HG02885 (cell line): ENCODE measurements around the gene CALD1.

Experiments
- ATAC-seq: cut with Tn5 transposase; IDR thresholded peaks from one replicate; pipeline ENCODE4 v1.9.1; 2021; ENCODE audit warnings: mild to moderate bottlenecking; ENCODE audit not compliant: unreplicated experiment, poor library complexity

Gene CALD1

DNA sequence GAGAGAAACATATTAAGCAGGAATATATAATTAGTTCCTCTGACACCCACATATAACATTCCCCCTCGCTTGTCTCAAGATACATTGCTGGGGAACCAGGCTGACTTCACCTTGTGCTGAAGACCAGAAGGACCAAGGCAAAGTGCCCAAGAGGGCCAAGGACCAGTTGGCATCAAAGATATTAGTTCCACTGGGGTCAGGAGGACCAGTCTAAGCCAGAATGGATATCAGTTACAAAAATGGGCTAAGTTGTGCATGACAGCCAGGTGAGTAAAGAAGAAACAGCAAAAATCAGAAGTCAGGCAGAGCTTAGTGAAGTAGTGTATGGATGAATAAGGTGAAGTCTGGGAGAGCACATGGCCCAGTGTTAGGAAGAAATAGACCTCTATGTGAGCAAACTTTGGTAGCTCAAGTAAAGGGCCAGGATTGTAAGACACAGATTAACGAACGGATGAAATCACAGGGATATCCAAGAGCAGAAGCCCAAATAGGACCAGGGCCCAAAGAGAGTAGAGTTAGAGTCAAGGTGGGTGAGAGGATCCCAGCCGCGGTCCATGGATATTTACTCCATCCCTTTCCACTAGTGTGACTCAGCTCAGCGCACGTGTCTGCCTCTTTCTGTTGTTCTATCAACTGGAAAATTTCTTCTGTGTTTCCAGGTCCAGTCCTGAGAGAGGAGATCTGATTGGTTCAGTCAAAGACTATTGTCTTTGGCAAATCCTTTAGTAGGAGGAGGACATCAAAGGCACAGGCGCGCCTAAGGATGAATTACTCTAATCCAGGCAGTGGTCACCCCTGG, 5.0 kb downstream of the CALD1 start:
- no peak for ATAC-seq

DNA sequence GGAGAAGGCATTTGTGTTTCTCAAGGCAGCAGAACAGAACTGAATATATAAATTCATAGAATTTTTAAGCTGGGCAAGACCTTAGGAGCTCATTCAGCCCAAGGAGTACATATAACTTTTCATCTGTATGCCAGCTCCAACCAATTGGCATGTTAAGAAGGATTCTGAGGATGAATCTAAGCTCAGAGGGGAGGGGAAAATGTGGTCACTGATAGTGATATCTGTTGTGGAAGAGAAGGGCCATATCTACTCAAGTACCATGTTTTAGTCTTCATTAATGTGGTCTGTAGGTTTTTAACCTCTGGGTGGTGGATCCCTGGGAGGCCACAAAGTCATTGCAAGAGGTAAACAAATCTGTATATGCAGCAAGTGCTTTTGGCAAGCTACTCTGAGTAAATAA, 6.4 kb downstream of the CALD1 start:
- no peak for ATAC-seq

DNA sequence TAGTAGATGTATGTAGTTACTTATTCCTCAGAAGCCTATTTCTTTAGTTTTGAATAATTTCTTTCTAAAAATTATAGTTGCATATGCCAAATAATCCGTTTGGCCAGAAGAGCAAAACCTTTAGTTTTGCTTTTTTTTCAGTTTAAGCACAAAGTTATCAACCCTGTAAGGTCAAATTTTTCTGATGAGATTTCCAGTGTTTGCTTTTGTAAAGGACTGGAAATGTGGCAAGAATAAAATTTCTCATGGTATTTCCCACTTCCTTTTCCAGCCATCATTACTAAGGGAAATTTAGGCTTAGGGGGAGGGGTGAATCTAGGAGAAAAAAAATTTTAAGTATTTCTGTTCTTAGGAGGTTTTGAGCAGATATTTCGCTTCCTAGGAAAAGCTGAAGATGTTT, 7.6 kb downstream of the CALD1 start:
- ATAC-seq = no peak

DNA sequence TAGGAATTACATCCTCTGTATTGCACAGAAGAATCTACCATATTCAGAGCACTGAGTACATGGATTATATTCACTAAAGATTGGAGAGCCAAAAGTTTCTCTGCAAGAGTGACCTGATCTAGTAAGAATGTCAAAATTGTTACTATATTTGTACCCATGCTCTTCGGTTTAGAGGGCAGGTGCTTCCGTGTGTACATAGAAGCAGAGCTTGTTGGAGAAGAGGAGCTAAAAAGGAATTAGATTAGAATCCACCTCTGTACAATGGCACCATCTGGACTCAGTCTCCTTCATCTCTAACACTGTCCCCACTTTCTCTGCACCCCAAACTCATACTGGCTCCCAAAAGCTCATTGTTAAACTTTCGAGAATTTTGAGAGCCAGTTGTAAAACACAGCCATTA, 8.3 kb downstream of the CALD1 start:
- ATAC-seq = no peak

DNA sequence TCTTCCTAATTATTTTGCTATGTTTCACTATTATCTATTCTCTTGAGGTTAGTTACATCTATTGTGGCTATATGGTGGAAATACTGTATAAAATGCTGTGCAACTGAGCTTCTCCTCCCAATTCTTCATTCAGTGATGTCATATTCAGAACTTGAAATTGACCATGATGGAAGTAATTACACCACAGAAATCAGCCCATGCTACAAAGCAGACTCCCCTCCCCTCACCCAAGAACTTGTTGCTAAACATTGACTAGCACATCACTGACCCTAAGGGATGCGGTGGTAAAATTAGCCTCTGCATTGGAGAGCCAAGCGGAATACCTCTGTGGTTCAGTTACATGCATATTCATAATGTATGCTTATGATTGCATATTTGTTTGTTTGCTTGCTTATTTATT, 8.8 kb downstream of the CALD1 start:
- no peak for ATAC-seq

DNA sequence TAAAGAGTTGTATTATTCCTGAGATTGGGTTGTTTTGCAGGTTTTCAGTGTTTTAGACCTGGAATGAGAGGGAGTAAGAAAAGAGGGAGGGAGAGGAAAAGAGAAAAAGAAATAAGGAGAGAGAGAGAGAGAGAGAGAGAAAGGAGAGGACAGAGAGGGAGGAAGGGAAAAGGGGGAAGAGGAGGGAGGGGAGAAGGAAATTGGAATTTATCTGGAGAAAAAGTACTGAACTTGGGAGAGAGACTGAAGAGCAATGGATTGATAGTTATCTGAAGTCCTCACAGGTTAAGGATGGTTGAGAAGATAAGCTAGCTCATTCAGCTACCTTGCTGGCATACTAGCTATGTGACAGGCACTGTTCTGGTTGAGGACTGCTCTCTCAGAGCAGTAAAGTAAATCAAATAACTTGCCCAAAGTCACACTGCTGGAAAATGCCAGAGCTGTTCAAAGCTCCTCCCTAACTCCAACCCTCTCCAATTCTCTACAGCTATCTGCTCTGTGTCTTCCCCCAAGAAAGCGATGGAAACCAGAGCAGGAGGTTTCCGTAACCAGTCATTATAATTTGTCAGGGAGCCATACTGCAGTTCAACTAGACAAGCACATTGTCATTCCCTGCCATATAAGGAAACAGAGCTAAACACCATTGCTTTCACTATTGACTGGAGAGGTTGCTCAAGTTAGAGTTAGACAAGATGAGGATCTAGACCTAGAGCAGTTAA, 10.7 kb downstream of the CALD1 start:
- no peak for ATAC-seq

DNA sequence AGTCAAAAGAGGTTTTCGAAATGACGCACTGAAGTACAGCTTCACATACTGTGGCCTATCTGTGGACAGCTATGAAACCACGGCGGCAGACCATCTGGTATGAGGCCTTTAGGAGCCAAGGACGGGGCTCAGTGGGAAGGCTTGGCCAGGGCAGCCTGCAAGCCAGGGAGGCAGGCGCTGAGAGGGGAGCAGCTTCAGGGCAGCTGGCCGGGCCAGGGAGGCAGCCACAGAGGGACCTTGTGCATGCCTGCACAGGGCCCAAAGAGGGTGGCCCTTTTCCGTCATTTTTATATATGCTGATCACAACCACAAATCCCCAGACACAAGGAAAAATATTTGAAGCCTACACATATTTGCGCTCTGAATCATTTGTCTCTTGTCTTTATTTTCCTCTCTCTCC, 13.5 kb downstream of the CALD1 start:
- ATAC-seq = no peak

DNA sequence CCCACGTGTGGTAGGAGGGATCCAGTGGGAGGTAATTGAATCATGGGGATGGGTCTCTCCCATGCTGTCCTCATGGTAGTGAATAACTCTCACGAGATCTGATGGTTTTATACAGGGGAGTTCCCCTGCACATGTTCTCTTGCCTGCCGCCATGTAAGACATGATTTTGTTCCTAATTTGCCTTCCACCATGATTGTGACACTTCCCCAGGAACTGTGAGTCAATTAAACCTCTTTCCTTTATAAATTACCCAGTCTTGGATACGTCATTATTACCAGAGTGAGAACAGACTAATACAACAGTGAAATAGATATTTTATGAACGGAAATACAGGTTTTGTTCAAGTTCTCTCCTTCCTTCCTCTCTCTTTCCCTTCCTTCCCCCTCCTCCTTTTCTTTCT, 15.8 kb downstream of the CALD1 start:
- ATAC-seq = no peak

DNA sequence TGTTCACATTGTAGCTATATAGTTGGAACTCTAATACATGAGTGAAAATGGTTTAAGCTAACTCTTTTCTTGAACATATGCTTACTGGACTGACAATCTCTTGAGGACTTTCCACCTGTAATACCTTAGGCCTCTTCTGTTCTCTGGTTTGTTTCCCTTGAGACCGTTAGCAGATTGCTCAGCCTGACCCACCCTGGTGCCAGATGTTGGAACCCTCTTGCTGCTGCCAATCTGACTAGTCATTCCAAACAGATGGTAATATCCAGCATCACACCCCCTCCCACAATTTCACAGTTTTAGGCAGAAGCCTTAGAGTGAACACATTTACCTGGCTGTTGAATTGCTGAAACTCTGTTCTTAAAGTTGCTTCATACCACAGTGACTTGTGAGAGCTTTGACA, 18.7 kb downstream of the CALD1 start:
- ATAC-seq = no peak

DNA sequence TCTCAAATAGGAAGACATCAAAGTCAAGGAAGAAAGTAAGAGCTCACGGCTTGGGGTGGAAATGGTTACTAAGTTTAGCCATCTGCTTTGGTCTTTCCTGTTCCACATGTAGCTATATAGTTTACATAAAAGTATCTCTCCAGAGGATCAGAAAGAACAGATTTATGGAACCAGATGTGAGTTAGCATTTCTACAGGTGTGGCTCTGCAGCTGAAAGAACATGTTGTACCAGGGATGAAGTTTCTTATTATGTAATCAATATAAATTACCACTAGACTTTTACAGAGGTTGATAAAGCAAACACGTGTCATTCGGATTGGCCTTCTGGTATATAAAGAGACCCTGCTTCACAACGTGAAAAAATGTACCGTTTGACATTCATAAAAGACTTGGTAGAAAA, 19.9 kb downstream of the CALD1 start:
- no peak for ATAC-seq

DNA sequence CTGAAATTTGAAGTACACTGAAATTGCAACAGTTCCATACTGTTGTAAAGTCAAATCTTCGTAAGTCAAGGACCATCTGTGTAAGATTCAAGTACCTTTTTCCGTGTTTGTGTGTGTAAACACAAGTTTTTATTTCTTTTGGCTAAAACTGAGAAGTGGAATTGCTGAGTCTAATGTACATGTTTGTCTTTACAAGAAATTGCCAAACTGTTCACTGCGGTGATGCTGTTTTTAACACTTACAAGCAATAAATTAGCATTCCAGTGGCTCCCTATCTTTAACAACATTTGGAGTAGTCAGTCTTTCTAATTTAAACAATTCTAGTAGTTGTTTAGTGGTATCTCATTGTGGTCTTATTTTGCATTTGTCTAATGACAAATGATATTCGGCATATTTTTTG, 23.3 kb downstream of the CALD1 start:
- no peak for ATAC-seq

DNA sequence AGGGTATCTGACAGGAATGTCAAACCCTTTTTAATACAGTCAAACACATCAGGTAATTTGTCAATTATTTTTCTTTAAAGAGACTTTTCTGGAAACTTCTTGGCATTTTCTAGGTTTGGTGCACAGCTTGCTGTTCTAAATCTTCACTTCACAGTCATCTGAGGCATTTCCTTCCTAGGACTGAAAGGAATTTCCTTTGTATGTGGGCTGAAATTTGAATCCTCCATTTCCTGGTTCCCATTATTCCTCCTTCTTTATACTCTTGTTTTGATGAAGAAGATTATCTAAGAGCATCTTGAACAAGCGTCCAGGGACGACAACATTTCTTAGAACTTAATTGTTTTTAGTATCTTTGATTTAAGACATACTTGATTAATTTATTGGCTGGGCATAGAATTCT, 24.9 kb downstream of the CALD1 start:
- ATAC-seq = no peak

DNA sequence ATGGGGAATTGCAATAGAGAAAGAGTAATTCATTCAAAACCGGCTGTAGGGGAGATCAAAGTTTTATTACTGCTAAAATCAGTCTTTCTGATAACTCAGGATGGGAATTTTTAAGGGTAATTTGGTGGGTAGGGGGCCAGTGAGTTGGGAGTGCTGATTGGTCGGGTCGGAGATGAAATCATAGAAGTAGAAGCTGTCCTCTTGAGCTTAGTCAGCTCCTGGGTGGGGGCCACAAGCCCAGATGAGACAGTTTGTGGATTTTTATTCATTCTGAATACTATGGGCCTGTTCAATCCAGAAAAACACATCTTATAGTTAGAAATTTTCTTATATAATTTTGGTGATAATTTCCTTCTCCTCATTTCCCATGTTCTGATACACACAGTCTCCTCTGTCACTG, 25.4 kb downstream of the CALD1 start:
- ATAC-seq = no peak

DNA sequence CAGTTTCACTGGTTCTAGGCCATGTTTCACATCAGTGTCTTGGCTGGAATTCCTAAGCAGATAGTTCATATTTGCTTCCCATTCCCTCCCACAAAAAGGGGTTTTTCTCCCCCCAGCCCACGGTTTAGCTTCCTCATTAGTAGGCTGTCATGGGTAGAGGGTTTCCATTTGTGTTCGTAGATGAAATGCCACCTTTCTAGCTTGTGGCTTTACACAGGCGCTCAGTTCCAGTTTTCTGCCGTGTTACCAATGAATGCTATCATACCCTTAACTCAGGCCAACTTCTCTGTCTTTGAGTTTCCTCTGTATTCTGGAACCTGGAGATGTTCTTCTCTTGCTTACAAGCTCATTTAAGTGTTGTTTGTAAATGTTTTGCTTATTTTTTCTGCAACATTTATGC, 26.8 kb downstream of the CALD1 start:
- no peak for ATAC-seq

DNA sequence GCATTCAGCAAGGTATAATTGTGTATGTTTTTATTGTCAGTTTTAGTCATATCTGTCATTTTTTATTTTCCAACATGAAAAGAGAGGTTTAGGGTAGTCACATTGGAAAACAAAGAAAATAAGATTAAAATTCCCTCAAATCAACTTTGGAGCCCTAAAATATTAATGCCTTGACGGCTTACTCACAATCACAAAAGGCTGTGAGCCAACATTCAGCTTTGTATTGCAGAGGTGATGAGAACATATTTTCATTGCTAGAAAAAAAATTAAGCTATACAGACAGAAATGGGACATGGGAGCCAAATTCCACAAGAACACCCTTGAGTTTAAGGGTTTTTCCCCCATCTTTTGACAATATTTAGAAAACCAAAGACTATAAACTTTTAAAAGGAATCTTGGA, 30.2 kb downstream of the CALD1 start:
- ATAC-seq = no peak

DNA sequence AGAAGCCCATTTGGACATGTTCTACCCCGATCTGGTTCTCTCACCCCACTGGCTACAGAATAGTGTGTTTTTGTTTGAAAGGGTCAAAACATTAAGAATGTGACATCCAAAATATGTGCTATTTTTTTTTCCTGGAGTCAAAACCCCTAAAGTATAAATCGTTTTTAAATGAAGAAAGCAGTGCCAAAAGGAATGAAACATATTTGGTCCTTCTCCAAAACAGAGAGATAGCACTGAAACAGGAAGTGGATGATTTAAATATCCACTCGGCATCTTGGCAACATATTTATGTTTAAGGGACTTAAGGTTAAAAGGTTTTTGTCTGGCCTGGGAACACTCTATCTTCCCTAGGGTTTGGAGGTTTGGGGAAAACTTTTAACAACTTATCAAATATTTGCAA, 32.3 kb downstream of the CALD1 start:
- ATAC-seq = no peak

DNA sequence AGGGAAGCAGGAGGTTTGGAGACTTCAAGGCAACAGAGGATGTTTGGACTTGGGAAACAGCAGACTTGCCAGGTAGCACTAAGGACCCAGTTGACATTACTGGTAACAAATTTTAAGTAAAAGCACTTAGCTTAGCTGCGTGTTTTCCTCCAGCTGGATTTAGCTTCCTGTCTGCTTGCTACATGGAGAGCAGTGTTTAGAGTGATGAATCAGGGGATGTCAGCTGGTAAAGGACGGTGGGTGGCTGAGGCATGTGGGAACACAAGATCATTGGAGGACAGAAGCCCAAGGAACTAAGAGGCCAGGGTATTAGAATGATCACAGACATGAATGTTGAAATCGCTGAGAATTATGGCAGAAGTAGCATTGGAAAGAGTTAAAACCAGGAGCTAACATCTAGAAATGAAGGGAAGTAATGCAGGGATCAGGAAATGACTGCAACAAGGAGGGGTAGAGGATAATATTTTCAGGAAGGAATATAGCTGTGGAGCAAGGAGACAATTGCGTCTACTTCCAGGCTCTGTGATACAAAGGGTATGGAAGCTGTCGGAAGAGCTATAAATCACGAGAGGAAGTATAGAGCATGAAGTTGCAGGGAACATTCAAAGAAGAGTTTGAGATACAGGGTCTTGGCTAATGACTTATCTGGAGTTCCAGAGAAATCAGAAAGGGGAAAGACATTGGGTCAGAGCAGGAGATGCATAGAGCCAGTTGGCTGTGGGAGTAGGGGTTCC, 34.4 kb downstream of the CALD1 start:
- ATAC-seq = no peak

DNA sequence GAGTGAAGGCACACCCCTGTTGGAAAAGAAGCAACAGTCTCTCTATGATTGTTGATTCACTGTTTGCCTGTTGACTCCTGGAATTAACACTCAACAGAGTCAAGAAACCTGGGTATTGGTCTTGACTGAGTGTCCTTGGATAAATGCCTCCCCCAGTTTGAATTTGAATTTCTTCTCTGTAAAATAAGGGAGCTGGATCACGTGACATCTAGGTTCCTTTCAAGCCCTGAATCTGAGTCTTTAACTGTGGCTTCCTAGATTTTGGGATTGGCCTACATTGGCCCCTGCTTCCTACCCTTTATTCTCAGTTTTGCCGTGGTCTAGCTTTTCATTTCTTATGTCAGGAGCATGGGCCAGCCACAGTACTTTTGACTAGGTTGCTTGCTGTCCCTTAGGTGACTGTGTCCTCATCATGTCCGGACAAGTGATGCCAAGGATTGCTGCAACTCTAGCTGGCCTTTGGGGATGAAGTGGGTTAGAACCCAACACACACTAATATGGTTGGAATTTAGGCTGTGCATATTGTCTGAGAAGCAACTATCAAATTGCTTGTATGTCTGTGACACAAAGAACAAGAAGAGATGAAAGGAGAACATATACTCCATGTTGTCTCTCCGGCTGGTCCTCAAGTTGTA, 35.4 kb downstream of the CALD1 start:
- no peak for ATAC-seq

DNA sequence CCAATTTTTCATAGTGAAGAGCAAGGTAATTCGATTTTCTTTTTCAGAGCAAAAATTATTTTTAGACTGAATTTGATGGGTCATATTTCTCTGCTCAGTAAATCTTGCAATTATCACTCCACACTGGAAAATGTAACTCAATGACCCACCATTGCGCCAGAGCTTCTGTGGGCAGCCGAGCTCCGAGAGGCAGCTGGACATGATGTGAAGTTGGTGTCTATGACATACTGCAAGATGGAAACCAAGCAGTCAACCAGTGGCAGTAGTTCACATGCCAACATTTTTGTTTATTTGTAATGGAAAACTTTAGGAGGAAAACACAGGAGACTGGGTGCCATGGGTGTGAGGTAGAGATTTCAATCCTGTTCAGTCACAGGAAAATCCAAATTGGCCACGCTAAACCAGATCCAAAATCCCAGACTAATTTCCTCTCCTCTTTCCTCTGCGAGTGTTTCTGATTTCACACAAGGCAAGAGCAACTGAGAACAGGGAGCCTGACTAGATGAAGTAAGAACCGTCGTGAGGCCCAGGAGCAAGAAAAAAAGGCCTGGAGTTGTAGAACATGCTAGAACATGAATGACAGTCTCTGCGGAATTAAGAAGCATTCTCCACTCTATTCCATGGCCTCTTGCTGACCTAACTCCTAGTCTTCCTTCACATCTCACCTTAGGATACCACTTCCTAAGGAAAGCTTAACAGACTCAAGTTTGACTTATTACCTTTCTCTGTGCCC, 39.3 kb downstream of the CALD1 start:
- no peak for ATAC-seq

DNA sequence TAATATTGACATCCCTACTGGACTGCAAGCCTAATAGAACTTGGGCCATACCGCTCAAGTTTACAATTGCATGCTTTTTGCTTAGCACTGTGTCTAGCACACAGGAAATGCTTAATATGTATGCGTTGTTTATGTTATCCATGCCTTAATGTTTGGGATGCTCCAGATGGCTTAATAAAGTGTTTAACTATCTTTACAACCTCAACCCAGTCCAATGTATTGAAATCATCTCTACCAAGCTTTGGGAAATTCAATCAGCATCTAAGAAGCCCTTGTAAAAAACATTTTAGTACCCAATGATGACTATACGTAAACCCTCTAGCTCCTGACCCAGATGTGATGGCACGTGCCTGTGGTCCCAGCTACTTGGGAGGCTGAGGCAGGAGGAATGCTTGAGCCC, 40.0 kb downstream of the CALD1 start:
- ATAC-seq = no peak
